ENCODE results near the gene PFN2.

- no peak for TF ChIP-seq EZH2 (IDR thresholded peaks at IDR 0.05; ENCODE audit: borderline replicate concordance, insufficient read depth, low read depth, low read length, poor library complexity, severe bottlenecking)
- no peak for TF ChIP-seq CTCF (IDR thresholded peaks at IDR 0.05)
These were observed 51.2 kb downstream of the PFN2 start for GRCh38 chr3:149919509-149919908.

Data from B cell (primary cell).